IMR-90 (cell line): ENCODE results near the gene LIMS2. TPM values are rescaled to one million over a fixed set of nuclear protein-coding genes. Genes with fewer than 3 reads are reported as not detected.

Experiments
- ATAC-seq: fragments of 200-7000 bp; cut with Tn5 transposase; 2 replicates; pipeline ENCODE4 v1.9.1; 2020; ENCODE audit warnings: low read depth, mild to moderate bottlenecking, moderate library complexity
- BruUV-seq: library from RNA; stranded (reverse); fragments of 400-500 nt; replicated peaks from 2 replicates; lab custom pipeline; 2021; lab: Mats Ljungman, UMichigan
- CTCF ChIA-PET: fragments of 300-600 bp; formaldehyde crosslinking; extraction: SDS; loops from one replicate; lab custom pipeline; 2021; ENCODE audit warnings: antibody characterized with exemption; lab: Yijun Ruan, JAX
- POLR2A ChIA-PET: fragments of 300-600 bp; sonication (Branson Sonifier 250); formaldehyde crosslinking; loops from one replicate; lab custom pipeline; 2022; ENCODE audit warnings: antibody characterized with exemption; ENCODE audit not compliant: unreplicated experiment; lab: Charles Lee
- DNase-seq: peaks from one replicate; pipeline ENCODE4 v3.0.0; 2013
- H2AFZ ChIP-seq: replicated peaks from 2 replicates; pipeline ENCODE3; 2013; ENCODE audit warnings: low read length, mild to moderate bottlenecking; ENCODE audit not compliant: poor library complexity
- H2AK5ac ChIP-seq: 2 replicates; pipeline ENCODE4 v1.6.1; 2013; ENCODE audit warnings: low read depth, low read length, inconsistent platforms
- H2AK9ac ChIP-seq: replicated peaks from 2 replicates; pipeline ENCODE3; 2013; ENCODE audit warnings: mild to moderate bottlenecking, low read depth, low read length, moderate library complexity; ENCODE audit not compliant: poor library complexity
- H2BK120ac ChIP-seq: 2 replicates; pipeline ENCODE4 v1.6.1; 2013; ENCODE audit warnings: low read depth, low read length, inconsistent platforms
- H2BK15ac ChIP-seq: 3 replicates; pipeline ENCODE4 v1.6.1; 2013; ENCODE audit warnings: low read depth, low read length, inconsistent platforms
- H2BK20ac ChIP-seq: 2 replicates; pipeline ENCODE4 v1.6.1; 2013; ENCODE audit warnings: low read depth, mild to moderate bottlenecking, inconsistent platforms, low read length, moderate library complexity
- H2BK5ac ChIP-seq: 2 replicates; pipeline ENCODE4 v1.6.1; 2013; ENCODE audit warnings: mild to moderate bottlenecking, low read depth, low read length, inconsistent platforms; ENCODE audit not compliant: poor library complexity, severe bottlenecking
- H3K14ac ChIP-seq: replicated peaks from 2 replicates; pipeline ENCODE4 v1.6.1; 2013; ENCODE audit warnings: low read depth, low read length, inconsistent platforms
- H3K18ac ChIP-seq: 2 replicates; pipeline ENCODE4 v1.6.1; 2013; ENCODE audit warnings: low read depth, low read length, control low read depth
- H3K23ac ChIP-seq: 2 replicates; pipeline ENCODE4 v1.6.1; 2013; ENCODE audit warnings: low read depth, low read length, inconsistent platforms
- H3K27ac ChIP-seq: 2 replicates; pipeline ENCODE4 v1.5.1; 2013; ENCODE audit warnings: mild to moderate bottlenecking, control low read depth, low read length; ENCODE audit not compliant: insufficient read depth
- H3K27me3 ChIP-seq: 2 replicates; pipeline ENCODE4 v1.6.1; 2013; ENCODE audit warnings: low read length; ENCODE audit not compliant: control insufficient read depth, insufficient read depth
- H3K36me3 ChIP-seq: 2 replicates; pipeline ENCODE4 v1.6.1; 2013; ENCODE audit warnings: low read length, mixed read lengths; ENCODE audit not compliant: control insufficient read depth, insufficient read depth
- H3K4ac ChIP-seq: 2 replicates; pipeline ENCODE4 v1.6.1; 2013; ENCODE audit warnings: low read depth, low read length, inconsistent platforms
- H3K4me1 ChIP-seq: 2 replicates; pipeline ENCODE4 v1.6.1; 2013; ENCODE audit warnings: low read length, mixed read lengths; ENCODE audit not compliant: control insufficient read depth, insufficient read depth
- H3K4me2 ChIP-seq: 2 replicates; pipeline ENCODE4 v1.6.1; 2013; ENCODE audit warnings: low read depth, mild to moderate bottlenecking, control low read depth, low read length, moderate library complexity
- H3K4me3 ChIP-seq: 2 replicates; pipeline ENCODE4 v1.5.1; 2013; ENCODE audit warnings: low read depth, mild to moderate bottlenecking, control low read depth, low read length, moderate library complexity; ENCODE audit not compliant: insufficient read depth
- H3K56ac ChIP-seq: 2 replicates; pipeline ENCODE4 v1.6.1; 2013; ENCODE audit warnings: low read length, inconsistent platforms; ENCODE audit not compliant: insufficient read depth; ENCODE audit errors: extremely low read depth
- H3K79me1 ChIP-seq, 2 experiments: 2 replicates each; pipeline ENCODE4 v1.6.1; 2013; ENCODE audit warnings: low read length in 2 of 2, inconsistent platforms in 1 of 2, low read depth in 1 of 2
- H3K9ac ChIP-seq: 2 replicates; pipeline ENCODE4 v1.6.1; 2013; ENCODE audit warnings: low read depth, low read length, control low read depth
- H3K9me1 ChIP-seq: 2 replicates; pipeline ENCODE4 v1.6.1; 2013; ENCODE audit warnings: low read length, inconsistent platforms; ENCODE audit not compliant: insufficient read depth
- H3K9me3 ChIP-seq: 2 replicates; pipeline ENCODE4 v1.6.1; 2013; ENCODE audit warnings: low read length; ENCODE audit not compliant: control insufficient read depth, insufficient read depth
- H4K20me1 ChIP-seq: 2 replicates; pipeline ENCODE4 v1.6.1; 2013; ENCODE audit warnings: low read length, inconsistent platforms; ENCODE audit not compliant: insufficient read depth
- H4K5ac ChIP-seq: 2 replicates; pipeline ENCODE4 v1.6.1; 2013; ENCODE audit warnings: mild to moderate bottlenecking, low read depth, low read length, control low read depth
- H4K8ac ChIP-seq, 2 experiments: 2 replicates each; pipeline ENCODE4 v1.6.1; 2013; ENCODE audit warnings: low read depth in 2 of 2, low read length in 2 of 2, control low read depth in 1 of 2, inconsistent platforms in 1 of 2
- H4K91ac ChIP-seq: 2 replicates; pipeline ENCODE4 v1.6.1; 2013; ENCODE audit warnings: low read depth, low read length, inconsistent platforms; ENCODE audit not compliant: insufficient read depth
- BHLHE40 ChIP-seq: fragments of 150-350 bp; IDR thresholded peaks from 2 replicates; pipeline ENCODE4 v1.6.1; 2016; ENCODE audit warnings: mild to moderate bottlenecking, low read depth, low read length
- CEBPB ChIP-seq: IDR thresholded peaks from 2 replicates; pipeline ENCODE4 v1.6.1; 2012; ENCODE audit warnings: low read depth, low read length, improper control_type of control experiment
- CHD1 ChIP-seq: IDR thresholded peaks from 2 replicates; pipeline ENCODE4 v1.6.1; 2012; ENCODE audit warnings: low read depth, low read length, improper control_type of control experiment
- CTCF ChIP-seq: conservative IDR thresholded peaks from 2 replicates; pipeline ENCODE4 v1.5.1; 2012; ENCODE audit warnings: mild to moderate bottlenecking, low read depth, low read length, improper control_type of control experiment
- ELK1 ChIP-seq: fragments of 150-350 bp; IDR thresholded peaks from 2 replicates; pipeline ENCODE4 v1.6.1; 2016; ENCODE audit warnings: low read depth, mild to moderate bottlenecking, low read length, moderate library complexity, borderline replicate concordance
- FOS ChIP-seq: fragments of 150-350 bp; IDR thresholded peaks from 2 replicates; pipeline ENCODE4 v1.6.1; 2016; ENCODE audit warnings: low read depth, low read length
- MAFK ChIP-seq: IDR thresholded peaks from 2 replicates; pipeline ENCODE4 v1.6.1; 2012; ENCODE audit warnings: low read depth, low read length, improper control_type of control experiment
- MAZ ChIP-seq: IDR thresholded peaks from 2 replicates; pipeline ENCODE4 v1.6.1; 2012; ENCODE audit warnings: low read depth, mild to moderate bottlenecking, low read length, improper control_type of control experiment, moderate library complexity, borderline replicate concordance
- MXI1 ChIP-seq: IDR thresholded peaks from 2 replicates; pipeline ENCODE4 v1.6.1; 2012; ENCODE audit warnings: low read depth, mild to moderate bottlenecking, low read length, moderate library complexity, borderline replicate concordance
- NFE2L2 ChIP-seq: fragments of 150-350 bp; IDR thresholded peaks from 2 replicates; pipeline ENCODE4 v1.6.1; 2016; ENCODE audit warnings: low read depth, mild to moderate bottlenecking, low read length
- POLR2A ChIP-seq: IDR thresholded peaks from 2 replicates; pipeline ENCODE4 v1.6.1; 2012; ENCODE audit warnings: mild to moderate bottlenecking, low read depth, low read length
- RAD21 ChIP-seq: IDR thresholded peaks from 2 replicates; pipeline ENCODE4 v1.6.1; 2012; ENCODE audit warnings: low read length, improper control_type of control experiment
- RCOR1 ChIP-seq: IDR thresholded peaks from 2 replicates; pipeline ENCODE4 v1.6.1; 2012; ENCODE audit warnings: mild to moderate bottlenecking, low read length, improper control_type of control experiment; ENCODE audit not compliant: insufficient replicate concordance
- RFX5 ChIP-seq: IDR thresholded peaks from 2 replicates; pipeline ENCODE4 v1.8.0; 2012; ENCODE audit warnings: low read depth, mild to moderate bottlenecking, low read length, moderate library complexity
- SMC3 ChIP-seq: fragments of 150-350 bp; IDR thresholded peaks from 2 replicates; pipeline ENCODE4 v1.6.1; 2016; ENCODE audit warnings: low read depth, mild to moderate bottlenecking, antibody characterized with exemption, low read length, moderate library complexity
- USF2 ChIP-seq: fragments of 150-350 bp; IDR thresholded peaks from 2 replicates; pipeline ENCODE4 v1.6.1; 2017; ENCODE audit warnings: mild to moderate bottlenecking, antibody characterized with exemption, low read length, low read depth
- WGBS, 2 experiments: methylation state at CpG; one replicate each; pipeline versions ENCODE4 v1.1.5 to v1.1.7; 2013; ENCODE audit warnings: missing lambda C conversion rate in 2 of 2; ENCODE audit not compliant: insufficient read length in 1 of 2; ENCODE audit errors: extremely low coverage in 2 of 2; 5-methylcytosine and 5-hydroxymethylcytosine counted together
- dilution Hi-C: fragments of 300-500 bp; cut with HindIII; formaldehyde crosslinking; loops from one replicate; pipeline ENCODE4 v1.14.3; 2018; ENCODE audit warnings: low sequenced_read_pairs; ENCODE audit not compliant: unreplicated experiment
- in situ Hi-C: fragments of 300-500 bp; cut with MboI; formaldehyde crosslinking; loops from 3 replicates; pipeline ENCODE4 v1.14.3; 2019; ENCODE audit warnings: low sequenced_read_pairs, inconsistent platforms, mixed read lengths
- intact Hi-C: fragments of 100-400 bp; cut with micrococcal nuclease; formaldehyde crosslinking; loops from 2 replicates; pipeline ENCODE4 v1.10.0; 2022
- polyA plus RNA-seq, 3 experiments: library from polyadenylated mRNA; depleted of rRNA; stranded (reverse); fragments of >200 nt; gene quantifications; 2 replicates each; pipeline ENCODE4 v1.2.3, GENCODE V29; 2012; ENCODE audit warnings: low replicate concordance in 1 of 3
- total RNA-seq: library from RNA; depleted of rRNA; stranded (reverse); fragments of >200 nt; gene quantifications from 2 replicates; pipeline ENCODE4 v1.2.3, GENCODE V29; 2012

The LIMS2 gene
- total and polyA plus RNA-seq, 2 of the 4 experiments (the other 2 are of a cell fraction), result 1.3 to 18.8 TPM

GRCh38 chr2:127631997-127632581 lies 43.2 kb downstream of the LIMS2 start:
- Histone ChIP-seq H2AK5ac (0 out of 2 replicates have a peak overlapping the region, but pooled peaks have one; percentile 3), H2AK9ac (no peak overlapping the region), H2BK120ac (no peak overlapping the region), H3K36me3 (no peaks in the 10 kb centered on the region), H2AFZ (peak overlapping the region; percentile 23), H4K91ac (no peak overlapping the region), H3K14ac (no peak overlapping the region), H2BK15ac (no peak overlapping the region), H3K4me3 (no peak overlapping the region), H3K27ac (no peak overlapping the region), H3K4ac (no peak overlapping the region), H3K9ac (no peak overlapping the region), H3K23ac (no peak overlapping the region), H3K79me1 (peaks cover 0 to 4% of the 10 kb centered on the region in 2 experiments; a peak in 1 of 4 replicates), H4K5ac (no peak overlapping the region), H3K56ac (no peak overlapping the region), H3K4me2 (no peak overlapping the region), H2BK5ac (no peak overlapping the region), H3K4me1 (peaks cover 3% of the 10 kb centered on the region), H3K18ac (no peak overlapping the region), H2BK20ac (no peak overlapping the region), H3K27me3 (no peaks in the 10 kb centered on the region; the same call in 1 of the 2 replicates), H4K8ac (no peak overlapping the region), H3K9me3 (no peaks in the 10 kb centered on the region), H4K20me1 (no peaks in the 10 kb centered on the region), H3K9me1 (peaks cover 10% of the 10 kb centered on the region)
- WGBS, 2 experiments, result 92% methylated on average over 6 of the region's 17 CpGs; no CpG with 5 or more reads in 1 of the 2 experiments
- intact Hi-C loops, result no loop called here
- no peak for TF ChIP-seq RAD21
- TF ChIP-seq CTCF, result no peak
- TF ChIP-seq POLR2A, result no peak
- no peak for TF ChIP-seq MAFK
- TF ChIP-seq ELK1, result no peak
- TF ChIP-seq MXI1, result no peak
- no peak for TF ChIP-seq USF2
- TF ChIP-seq RCOR1, result no peak
- TF ChIP-seq RFX5, result no peak
- TF ChIP-seq SMC3, result no peak
- TF ChIP-seq FOS, result no peak
- TF ChIP-seq BHLHE40, result no peak
- TF ChIP-seq MAZ, result no peak
- TF ChIP-seq CEBPB, result no peak
- TF ChIP-seq NFE2L2, result no peak
- no peak for TF ChIP-seq CHD1
- no peak for DNase-seq
- CTCF ChIA-PET, result no interaction called here
- ATAC-seq, result no peak
- BruUV-seq, result no TSS peak
- POLR2A ChIA-PET, result no interaction called here
- in situ Hi-C loops, result no loop called here
- dilution Hi-C loops, result no loop called here
